Upper lobe of left lung (tissue), 4 donors: ENCODE results near the gene CNPY1.

Source experiments
- CTCF ChIP-seq, 6 experiments: fragments of 450-650 bp in 4 of 6; fragments of 200-600 bp in 2 of 6; sonication (generic) in 2 of 6; IDR thresholded peaks; one replicate each; pipeline ENCODE4 v1.5.1; 2016 to 2019; ENCODE audit warnings: antibody characterized with exemption in 6 of 6
- POLR2AphosphoS5 ChIP-seq, 2 donors: sonication (generic); formaldehyde crosslinking; IDR thresholded peaks; one replicate each; pipeline ENCODE4 v1.5.1; 2017; ENCODE audit warnings: antibody characterized with exemption in 2 of 2

GRCh38 chr7:155556763-155557162, 10.4 kb upstream of the CNPY1 start:
- TF ChIP-seq CTCF (IDR thresholded peaks at IDR 0.05), result no peak
- no peak for TF ChIP-seq POLR2AphosphoS5 (IDR thresholded peaks at IDR 0.05)
